GM19467 (cell line): ENCODE data around the gene ELMO2.

Source experiments
- ATAC-seq: cut with Tn5 transposase; IDR thresholded peaks from one replicate; pipeline ENCODE4 v1.9.1; 2021; ENCODE audit warnings: mild to moderate bottlenecking, moderate library complexity; ENCODE audit not compliant: unreplicated experiment

ELMO2 gene

DNA sequence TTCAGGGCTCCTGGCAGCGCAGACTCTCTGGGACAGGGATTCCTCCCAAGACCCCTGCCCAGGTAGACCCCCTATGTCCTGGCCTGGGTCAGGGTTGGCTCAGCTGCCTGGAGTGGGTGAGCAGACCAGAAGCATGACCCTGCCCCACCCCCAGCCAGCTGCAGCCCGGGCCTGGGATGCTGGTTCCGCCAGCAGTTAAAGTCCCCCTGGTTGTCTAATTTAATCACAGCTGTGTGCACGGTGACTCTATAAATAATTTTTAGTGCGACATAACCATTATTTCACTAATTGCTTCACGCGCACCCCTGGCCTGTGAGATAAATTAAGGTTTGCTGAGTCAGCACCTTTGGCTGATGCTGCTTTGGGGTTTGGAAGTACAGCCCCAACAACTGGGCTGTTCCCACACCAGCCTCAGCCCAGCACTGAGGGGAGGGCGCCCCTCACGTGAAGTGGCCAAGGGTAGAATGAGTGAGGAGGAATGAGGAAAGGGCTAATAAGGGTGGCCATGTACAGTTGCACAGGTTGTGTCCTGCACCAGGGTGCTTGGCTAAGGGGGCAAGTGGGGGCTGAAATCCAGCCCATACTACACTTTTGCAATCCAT is 72.0 kb downstream of the ELMO2 start:
- ATAC-seq = no peak

DNA sequence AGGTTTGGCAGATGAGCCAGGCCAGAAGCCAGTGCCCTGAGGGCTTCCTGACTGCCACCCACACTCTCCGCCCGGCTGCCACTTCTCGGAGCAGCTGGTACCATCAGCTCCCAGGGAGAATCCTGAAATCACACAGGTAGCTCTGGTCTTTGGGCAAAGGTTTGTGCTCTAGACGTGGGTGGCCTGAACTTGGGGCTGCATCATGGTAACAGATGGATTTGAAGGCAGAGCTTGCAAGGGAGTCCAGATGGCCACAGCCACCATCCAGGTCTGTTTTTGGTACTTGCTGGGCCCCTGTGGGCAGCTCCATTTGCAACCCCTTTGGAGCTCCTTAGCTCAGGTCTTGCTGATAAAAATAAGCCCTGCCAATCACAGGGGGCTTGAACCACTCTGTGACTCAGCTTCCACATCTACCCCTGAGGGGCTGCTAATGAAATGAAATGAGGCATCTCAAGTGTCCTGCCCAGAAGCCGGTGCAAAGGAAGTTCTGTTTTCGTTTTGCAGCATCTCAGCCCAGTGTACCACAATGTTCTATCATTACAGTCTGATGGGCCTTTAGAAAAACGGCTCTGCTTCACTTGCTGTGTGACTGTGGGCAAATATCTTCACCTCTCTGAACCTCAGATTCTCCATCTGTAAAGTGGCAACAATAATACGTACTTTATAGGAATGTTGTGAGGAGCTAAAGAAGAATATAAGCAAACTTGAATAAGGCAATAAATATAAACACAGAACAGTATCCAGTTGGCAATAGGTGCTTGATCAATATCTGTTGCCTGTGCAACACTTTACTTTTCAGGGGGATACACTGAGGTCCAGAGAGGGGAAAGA is 73.0 kb downstream of the ELMO2 start:
- no peak for ATAC-seq

DNA sequence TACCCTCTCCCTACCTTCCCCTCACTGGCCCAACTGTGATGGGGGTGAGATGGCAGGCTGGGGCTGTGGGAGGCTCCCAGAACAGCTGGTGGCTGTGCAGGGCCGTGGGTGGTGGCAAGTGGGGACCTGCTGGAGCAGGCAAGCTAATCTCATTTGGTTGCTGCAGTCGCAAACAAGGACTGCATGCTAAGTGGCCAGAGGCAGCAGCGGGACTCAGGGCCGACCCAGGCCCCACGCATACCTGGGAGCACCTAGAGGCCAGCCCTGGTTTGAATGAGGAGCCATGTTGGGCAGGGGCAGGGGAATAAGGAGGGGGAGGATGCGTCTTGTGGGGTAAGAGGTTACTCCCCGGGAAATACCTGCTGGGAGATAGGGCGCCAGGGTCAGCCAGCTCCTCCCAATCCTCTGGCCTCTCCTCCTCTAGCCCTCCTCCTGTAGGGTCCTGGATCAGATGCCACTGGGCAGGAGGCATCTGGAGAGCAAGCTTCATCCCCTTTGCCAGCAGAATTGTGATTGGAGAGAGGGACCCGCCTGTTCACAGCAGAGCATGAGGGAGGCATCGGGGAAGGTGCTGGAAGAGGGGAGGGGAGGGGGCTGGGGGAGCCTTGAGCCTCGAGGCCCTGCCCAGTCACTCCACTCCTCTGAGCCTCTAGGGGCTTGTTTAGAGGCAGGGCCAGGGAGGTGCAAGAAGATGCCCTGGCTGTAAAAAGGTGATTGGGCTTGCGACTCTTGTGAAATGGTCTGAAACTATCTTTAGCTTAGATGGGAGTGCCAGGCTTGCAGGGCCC is 73.8 kb downstream of the ELMO2 start:
- no peak for ATAC-seq

DNA sequence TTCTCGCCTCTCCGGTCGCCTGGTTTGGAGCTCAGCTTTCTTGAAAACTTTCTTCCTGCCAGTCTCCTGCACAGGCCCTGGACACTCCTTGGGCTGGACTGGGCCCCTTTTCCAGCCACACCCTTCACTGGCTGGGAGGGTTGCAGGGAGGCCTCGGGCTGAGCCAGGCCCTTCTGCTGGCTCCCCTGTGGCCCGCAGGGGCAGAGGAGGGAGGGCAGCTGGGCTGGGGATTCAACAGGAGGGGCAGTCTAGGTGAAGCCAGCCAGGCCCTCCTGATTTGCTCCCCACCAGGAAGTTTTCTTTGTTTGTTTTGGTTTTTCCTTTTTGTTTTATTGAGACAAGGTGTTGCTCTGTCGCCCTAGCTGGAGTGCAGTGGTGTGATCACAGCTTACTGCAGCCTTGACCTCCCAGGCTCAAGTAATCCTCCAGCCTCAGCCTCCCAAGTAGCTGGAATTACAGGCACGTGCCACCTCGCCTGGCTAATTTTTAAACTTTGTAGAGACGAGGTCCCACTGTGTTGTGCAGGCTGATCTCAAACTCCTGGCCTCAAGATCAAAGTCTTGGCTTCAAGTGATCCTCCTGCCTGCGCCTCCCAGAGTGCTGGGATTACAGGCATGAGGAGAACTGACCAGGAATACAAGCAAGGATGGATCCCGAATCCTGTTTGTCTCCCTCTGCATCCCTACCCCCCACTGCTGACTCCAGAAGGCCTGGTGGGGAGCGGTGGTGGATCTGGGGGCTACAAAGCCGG is 74.6 kb downstream of the ELMO2 start:
- no peak for ATAC-seq

DNA sequence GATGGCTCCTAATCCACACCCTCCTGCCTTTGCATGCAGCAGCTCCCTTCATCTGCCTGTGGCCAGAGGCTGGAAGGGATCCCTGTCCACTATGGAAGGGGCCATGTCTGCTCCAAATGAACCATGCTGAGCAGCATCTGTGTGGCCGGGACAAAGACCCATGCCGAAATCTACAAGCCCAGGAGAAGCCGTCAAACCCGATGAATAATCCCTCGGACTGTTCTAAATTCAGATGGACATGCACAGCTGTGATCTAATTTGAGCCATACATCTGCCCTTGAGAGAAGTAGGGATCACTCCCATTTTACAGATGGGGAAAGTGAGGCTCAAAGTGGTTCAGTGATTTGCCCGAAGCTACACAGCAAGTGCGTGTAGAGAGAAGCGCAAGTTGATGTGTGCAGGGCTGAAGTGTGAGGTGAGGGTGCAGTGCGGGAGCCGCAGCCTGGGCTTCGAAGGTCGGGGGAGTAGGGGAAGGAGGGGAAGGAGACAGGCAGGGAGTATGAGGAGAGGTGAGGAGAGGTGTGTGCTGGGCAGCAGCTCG is 75.5 kb downstream of the ELMO2 start:
- no peak for ATAC-seq

DNA sequence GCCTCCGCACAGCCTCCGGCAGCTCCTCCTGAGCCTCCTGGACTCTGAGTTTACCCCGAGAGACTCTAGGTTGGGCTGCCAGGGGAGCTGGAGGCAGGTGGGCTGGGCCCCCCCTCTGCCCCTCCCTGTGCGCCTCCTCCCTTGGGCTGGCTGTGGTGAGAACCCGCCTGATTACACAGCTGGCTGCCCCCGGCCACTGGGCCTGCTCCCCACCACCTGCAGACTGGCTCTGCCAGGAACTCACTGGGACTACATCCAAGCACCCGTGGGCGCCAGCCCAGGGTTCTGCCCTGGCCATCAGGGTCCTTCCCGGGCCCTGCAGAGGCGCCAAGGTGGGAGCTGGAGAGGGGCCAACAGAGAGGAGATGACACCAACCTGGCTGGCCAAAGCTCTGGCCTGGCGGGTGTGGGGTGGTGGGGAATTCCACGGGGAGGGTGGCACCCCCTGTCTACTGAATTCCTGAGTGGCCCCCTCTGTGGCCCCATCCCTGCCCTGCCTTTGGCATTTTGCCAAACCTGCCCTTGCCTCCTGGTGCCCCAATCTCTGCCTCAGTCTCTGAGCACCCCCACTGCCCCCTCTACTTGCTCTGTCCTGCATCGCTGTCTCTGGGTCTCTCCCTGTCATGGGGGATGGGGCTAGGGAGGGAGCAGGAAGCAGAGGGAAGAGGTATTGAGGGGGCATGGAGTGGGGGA is 76.2 kb downstream of the ELMO2 start:
- no peak for ATAC-seq

DNA sequence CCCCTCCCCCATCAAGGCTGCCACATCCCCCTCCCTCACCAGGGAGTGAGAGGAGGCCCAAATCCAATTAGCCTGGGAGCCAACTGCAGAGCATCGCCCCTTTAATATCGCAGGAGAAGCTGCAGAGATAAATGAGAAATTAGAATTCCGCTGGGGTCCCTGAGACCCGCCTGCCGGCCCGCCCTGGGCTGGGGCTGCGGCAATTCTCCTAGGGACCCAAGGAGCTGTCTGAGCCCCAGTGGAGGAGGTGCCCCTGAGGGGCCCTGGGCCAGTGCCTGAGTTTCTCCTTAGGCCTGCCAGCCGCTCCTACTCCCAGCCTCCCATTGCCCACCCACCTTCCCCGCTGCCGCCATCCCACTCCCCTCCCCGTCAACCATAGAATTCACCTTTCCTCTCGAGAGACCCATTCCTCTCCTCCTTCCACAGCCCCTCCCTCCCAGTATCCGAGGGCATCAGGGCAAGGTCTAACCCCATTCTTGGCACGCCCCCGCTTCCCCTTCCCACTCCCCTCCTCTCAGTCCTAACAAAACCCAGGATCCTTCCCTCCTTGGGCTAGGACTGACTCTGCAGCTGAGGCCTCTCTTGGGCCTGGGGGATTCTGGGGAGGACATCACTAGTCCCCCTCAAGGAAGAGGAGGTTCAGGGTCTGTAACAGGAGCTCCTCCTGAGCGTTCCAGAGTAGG is 78.1 kb downstream of the ELMO2 start:
- no peak for ATAC-seq

DNA sequence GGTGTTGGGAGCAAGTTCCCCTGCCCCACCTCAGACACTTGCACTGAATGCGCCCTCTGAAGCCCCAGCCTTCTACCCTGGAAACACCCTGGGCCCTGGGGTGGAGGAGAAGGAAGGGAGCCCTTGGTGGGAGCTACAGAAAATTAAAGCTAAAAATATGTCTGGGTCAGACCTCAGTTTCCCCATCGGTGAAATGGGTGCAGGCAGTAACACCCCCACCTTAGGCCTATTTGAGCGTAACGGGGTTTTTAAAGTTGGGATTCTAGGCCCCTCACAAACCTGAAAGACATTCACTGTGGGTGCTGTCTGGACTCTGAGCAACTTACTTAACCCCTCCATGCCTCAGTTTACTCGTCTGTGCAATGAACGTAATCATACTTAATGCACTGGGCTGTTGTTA is 78.9 kb downstream of the ELMO2 start:
- ATAC-seq = no peak

DNA sequence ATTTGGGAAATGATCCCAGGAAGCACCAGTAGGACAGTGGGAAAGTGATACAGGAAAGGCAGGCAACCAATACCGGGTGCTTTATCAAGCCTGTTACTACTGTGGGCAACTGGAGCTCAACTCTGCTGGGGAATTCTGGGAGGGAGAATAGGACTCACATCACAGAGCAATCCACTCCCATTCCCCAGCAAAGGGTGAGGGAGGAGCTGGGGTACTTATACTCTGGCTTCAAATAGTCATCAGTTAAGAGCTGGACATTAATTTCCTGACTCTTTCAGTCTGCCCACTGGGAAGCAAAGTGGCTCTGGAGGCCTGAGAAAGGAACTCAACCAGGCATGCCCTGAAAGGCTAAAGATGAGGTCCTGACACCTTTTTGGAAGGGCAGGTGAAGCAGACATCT is 80.6 kb downstream of the ELMO2 start:
- no peak for ATAC-seq

DNA sequence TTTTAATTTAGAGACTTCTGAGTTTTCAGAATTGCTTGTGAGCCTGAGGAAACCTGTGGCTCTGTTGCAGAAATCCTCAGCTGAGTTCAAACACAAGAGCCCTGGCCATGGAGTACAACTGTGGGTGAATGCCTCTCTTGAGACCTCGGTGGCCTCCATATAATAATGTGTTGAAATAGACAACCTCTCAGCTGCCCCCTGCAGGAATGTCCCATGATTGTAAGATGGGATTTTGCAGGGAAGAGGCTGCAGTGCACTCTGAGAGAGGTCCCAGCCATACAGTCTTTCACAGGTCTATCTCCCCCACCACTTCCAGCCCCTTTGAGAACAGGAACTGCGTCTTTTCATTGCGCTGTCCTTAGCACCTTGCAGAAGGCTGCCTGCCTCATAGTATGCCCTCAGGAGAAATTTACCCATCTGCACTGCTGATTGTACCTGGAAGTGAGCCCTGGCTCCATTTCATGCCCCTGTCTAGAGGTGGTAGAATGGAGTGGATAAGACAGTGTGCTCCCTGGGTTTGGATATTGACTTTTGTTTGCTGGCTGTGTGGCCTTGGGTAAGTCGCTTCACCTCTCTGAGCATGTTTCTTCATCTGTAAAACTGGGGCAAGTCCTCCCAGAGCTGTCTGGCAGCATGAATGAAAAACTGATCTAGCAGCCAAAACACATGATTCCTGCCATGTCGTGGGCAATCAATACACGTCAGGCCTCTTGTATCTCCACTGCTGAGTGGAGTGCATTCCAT is 81.3 kb downstream of the ELMO2 start:
- ATAC-seq = no peak

DNA sequence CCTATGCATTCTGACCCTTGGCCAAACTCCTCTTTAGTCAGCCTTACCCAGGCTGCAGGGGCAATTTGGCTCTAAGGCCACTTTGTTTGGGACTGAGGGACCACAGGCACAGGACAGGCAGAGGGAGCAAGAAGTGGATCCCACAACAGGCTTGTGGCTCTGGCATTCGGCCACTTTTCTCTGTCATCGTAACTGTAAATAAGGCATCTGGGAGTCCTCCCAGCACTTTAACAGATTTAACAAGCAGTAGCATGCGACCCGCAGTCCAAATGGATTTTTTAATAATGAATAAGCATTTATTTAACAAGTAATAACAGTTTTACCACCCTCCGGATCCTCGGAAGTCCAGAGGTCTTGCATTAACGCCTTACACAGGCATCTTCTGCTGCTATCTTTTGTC is 82.0 kb downstream of the ELMO2 start:
- ATAC-seq = no peak

DNA sequence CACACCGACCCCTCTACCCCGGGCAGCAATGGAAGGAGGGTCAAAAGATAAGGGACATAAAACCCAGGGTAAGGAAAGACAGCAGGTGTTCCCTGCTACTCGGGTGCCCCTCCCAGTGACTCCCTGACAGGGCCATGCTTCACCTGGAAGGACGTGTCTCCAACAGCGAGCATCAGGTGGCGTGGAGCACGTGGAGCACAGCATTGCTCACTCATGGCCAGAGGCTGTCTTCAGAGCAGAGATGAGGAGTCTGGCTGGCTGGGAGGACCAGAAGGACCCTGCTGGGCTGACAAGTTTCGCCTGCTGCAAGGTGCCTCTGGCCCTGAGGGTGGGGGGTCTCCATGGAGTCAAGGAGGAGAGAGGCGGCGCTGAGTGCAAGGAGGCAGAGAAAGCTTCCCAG is 82.9 kb downstream of the ELMO2 start:
- ATAC-seq = no peak

DNA sequence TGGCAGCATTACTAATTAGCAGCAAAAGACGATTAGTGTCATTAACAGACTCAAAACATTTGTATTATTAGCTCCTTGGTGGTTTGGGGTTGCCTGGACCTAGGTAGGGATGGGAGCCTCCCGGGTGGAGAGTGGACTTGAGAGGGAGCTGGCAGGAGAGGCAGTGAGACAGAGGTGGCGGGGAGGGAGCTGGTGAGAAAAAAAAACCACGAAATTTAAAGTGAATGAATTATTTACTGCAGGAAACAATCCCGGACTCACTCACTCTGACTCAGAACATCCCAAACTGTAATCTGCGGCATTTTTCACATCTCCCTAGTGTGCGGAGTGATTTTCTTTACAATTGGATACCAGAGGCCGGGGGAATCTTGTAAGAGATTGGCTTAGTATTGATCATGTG is 83.8 kb downstream of the ELMO2 start:
- ATAC-seq = no peak

DNA sequence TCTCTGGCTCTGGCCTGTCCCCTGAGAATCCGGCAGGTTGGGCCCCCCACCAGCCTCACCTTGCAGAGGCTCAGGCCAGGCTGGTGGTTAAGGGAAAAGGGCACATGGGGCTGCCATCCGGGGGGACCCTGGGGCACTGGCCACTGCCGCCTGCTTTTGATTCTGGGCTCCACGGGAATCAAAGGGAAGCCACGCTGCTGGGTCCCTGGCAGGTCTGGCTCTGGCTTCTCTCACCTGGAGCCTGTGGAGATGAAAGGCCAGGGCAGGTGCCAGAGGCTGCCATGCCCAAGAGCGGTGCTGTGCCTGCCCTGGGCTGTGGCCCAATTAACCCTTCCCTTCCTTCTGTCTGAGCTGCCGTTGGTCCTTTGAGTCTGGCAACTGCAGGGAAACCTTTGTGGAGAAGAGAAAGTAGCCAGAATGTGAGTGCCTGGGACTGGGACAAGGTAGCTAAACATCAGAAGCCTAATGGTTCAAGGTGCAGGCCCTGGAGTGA is 88.7 kb downstream of the ELMO2 start:
- no peak for ATAC-seq

DNA sequence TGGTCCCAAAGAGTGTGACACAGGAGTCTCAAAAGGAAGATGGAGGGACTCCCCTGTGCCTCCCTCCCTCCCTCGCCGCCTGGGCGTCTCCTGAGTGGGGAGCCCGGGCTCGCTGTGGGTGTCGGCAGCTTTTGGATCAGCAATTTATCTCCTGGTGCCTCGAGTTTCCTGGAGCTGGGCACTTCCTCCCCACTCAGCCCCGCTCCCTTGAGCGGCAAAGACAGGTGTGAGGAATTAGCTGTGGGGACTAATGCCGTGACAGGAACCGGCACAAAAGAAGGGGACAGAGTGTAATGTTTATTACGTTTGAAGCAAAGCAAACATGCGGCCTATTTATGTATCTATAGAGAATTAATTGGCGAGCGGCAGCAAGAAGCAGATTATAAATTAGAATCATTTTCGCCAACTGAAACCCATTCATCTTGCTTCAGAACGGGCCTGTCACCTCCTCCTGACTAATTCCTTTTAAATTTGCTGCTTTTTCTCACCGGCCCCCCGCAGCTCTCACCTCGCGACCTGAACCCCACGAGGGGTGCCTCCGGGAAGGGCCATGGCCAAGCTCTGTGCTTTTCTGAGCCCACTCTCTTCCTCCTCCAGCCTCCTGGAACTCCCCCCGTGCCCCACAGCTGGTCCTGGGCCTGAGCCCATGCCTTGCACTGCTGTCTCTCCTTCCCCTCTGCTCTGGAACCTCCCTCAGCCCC is 89.3 kb downstream of the ELMO2 start:
- no peak for ATAC-seq
